Caco-2 (cell line): ENCODE data around the gene FAM114A1. TPM values are rescaled to one million over a fixed set of nuclear protein-coding genes. Genes with fewer than 3 reads are reported as not detected.
A peak's percentile ranks its signal among the peaks of the same experiment; 100 is the strongest.

Experiments used
- BruUV-seq: library from RNA; stranded (reverse); fragments of 400-500 nt; replicated peaks from 2 replicates; lab custom pipeline; 2021; lab: Mats Ljungman, UMichigan
- CTCF ChIA-PET: fragments of 300-600 bp; sonication (Branson Sonifier 250); formaldehyde crosslinking; loops from one replicate; lab custom pipeline; 2022; ENCODE audit warnings: antibody characterized with exemption; lab: Charles Lee
- POLR2A ChIA-PET: fragments of 300-600 bp; sonication (Branson Sonifier 250); formaldehyde crosslinking; loops from one replicate; lab custom pipeline; 2022; ENCODE audit warnings: antibody characterized with exemption; lab: Charles Lee
- DNase-seq, 2 experiments: peaks; one replicate each; pipeline versions ENCODE4 v3.0.0 to v3.0.0-alpha.2; 2020 to 2022
- H3K27me3 ChIP-seq: replicated peaks from 2 replicates; pipeline ENCODE4 v1.6.0; 2011; ENCODE audit warnings: low read length; ENCODE audit not compliant: control insufficient read depth, insufficient read depth
- H3K36me3 ChIP-seq: 2 replicates; pipeline ENCODE4 v1.5.1; 2011; ENCODE audit warnings: low read length; ENCODE audit not compliant: control insufficient read depth, insufficient read depth
- H3K4me1 ChIP-seq: fragments of 250-450 bp; sonication (Bioruptor Pico); 2 replicates; pipeline ENCODE4 v1.5.1; 2020; ENCODE audit warnings: mild to moderate bottlenecking
- H3K4me3 ChIP-seq: 2 replicates; pipeline ENCODE4 v1.5.1; 2011; ENCODE audit warnings: low read depth, mild to moderate bottlenecking, control low read depth, low read length
- H3K9me3 ChIP-seq: fragments of 250-450 bp; sonication (Bioruptor Pico); 2 replicates; pipeline ENCODE4 v1.5.1; 2020; ENCODE audit warnings: mild to moderate bottlenecking, moderate library complexity
- H3K27ac Mint-ChIP-seq: one replicate; pipeline ENCODE4 v1.8.0; 2022; ENCODE audit warnings: mixed read lengths; ENCODE audit not compliant: unreplicated experiment
- H3K27me3 Mint-ChIP-seq: one replicate; pipeline ENCODE4 v1.8.0; 2022; ENCODE audit warnings: mixed read lengths; ENCODE audit not compliant: insufficient read depth, unreplicated experiment
- H3K36me3 Mint-ChIP-seq: one replicate; pipeline ENCODE4 v1.8.0; 2022; ENCODE audit warnings: mild to moderate bottlenecking, mixed read lengths; ENCODE audit not compliant: insufficient read depth, unreplicated experiment
- H3K4me1 Mint-ChIP-seq: one replicate; pipeline ENCODE4 v1.8.0; 2022; ENCODE audit warnings: low read depth, mixed read lengths; ENCODE audit not compliant: unreplicated experiment
- H3K4me3 Mint-ChIP-seq: one replicate; pipeline ENCODE4 v1.8.0; 2022; ENCODE audit warnings: mild to moderate bottlenecking, moderate library complexity, mixed read lengths; ENCODE audit not compliant: unreplicated experiment
- H3K9me3 Mint-ChIP-seq: one replicate; pipeline ENCODE4 v1.8.0; 2022; ENCODE audit warnings: mixed read lengths; ENCODE audit not compliant: unreplicated experiment
- intact Hi-C: fragments of 100-400 bp; cut with micrococcal nuclease; formaldehyde crosslinking; loops from one replicate; pipeline ENCODE4 v1.10.0; 2022; ENCODE audit not compliant: unreplicated experiment
- total RNA-seq: library from RNA; stranded (reverse); gene quantifications from 2 replicates; pipeline ENCODE4 v1.2.3, GENCODE V29; 2022
- TF ChIP-seq, protein P1 (sequence below), 2 experiments: fragments of 200-600 bp in 1 of 2; IDR thresholded peaks; 1 replicate in 1 of 2; 2 replicates in 1 of 2; pipeline versions ENCODE4 v1.5.1 to v1.8.0; 2011 to 2022; ENCODE audit warnings: antibody characterized with exemption in 1 of 2, control low read depth in 1 of 2, inconsistent platforms in 1 of 2, low read depth in 1 of 2, low read length in 1 of 2, mild to moderate bottlenecking in 1 of 2, moderate library complexity in 1 of 2; ENCODE audit not compliant: insufficient read depth in 1 of 2, severe bottlenecking in 1 of 2, unreplicated experiment in 1 of 2

The FAM114A1 gene
- total RNA-seq, 1 experiment from 2014 or later: 20.8 TPM

GRCh38 chr4:38872620-38873019 is 5.0 kb downstream of the FAM114A1 start:
- Histone ChIP-seq H3K4me1 (peaks cover 8% of the 10 kb centered on the region), H3K9me3 (no peaks in the 10 kb centered on the region; the same call in 1 of the 2 replicates), H3K27me3 (no peaks in the 10 kb centered on the region), H3K36me3 (no peaks in the 10 kb centered on the region; the same call in 1 of the 2 replicates), H3K4me3 (no peak overlapping the region)
- DNase-seq: peak in 1 of 2 experiments; percentile 14
- H3K27ac Mint-ChIP-seq: no peak overlapping the region
- H3K9me3 Mint-ChIP-seq: no peaks in the 10 kb centered on the region
- TF ChIP-seq, protein P1, sequence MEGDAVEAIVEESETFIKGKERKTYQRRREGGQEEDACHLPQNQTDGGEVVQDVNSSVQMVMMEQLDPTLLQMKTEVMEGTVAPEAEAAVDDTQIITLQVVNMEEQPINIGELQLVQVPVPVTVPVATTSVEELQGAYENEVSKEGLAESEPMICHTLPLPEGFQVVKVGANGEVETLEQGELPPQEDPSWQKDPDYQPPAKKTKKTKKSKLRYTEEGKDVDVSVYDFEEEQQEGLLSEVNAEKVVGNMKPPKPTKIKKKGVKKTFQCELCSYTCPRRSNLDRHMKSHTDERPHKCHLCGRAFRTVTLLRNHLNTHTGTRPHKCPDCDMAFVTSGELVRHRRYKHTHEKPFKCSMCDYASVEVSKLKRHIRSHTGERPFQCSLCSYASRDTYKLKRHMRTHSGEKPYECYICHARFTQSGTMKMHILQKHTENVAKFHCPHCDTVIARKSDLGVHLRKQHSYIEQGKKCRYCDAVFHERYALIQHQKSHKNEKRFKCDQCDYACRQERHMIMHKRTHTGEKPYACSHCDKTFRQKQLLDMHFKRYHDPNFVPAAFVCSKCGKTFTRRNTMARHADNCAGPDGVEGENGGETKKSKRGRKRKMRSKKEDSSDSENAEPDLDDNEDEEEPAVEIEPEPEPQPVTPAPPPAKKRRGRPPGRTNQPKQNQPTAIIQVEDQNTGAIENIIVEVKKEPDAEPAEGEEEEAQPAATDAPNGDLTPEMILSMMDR (IDR thresholded peaks at IDR 0.05; ENCODE audit: insufficient read depth in 1 of 2, low read depth in 1 of 2, low read length in 1 of 2, severe bottlenecking in 1 of 2, unreplicated experiment in 1 of 2): no peak
- intact Hi-C loops: no loop called here
- ChIA-PET CTCF (no interaction called here), POLR2A (no interaction called here)
- no peaks in the 10 kb centered on the region for H3K27me3 Mint-ChIP-seq
- peaks cover 12% of the 10 kb centered on the region for H3K4me1 Mint-ChIP-seq
- BruUV-seq: no TSS peak
- no peak overlapping the region for H3K4me3 Mint-ChIP-seq
- H3K36me3 Mint-ChIP-seq: peaks cover 14% of the 10 kb centered on the region

DNA sequence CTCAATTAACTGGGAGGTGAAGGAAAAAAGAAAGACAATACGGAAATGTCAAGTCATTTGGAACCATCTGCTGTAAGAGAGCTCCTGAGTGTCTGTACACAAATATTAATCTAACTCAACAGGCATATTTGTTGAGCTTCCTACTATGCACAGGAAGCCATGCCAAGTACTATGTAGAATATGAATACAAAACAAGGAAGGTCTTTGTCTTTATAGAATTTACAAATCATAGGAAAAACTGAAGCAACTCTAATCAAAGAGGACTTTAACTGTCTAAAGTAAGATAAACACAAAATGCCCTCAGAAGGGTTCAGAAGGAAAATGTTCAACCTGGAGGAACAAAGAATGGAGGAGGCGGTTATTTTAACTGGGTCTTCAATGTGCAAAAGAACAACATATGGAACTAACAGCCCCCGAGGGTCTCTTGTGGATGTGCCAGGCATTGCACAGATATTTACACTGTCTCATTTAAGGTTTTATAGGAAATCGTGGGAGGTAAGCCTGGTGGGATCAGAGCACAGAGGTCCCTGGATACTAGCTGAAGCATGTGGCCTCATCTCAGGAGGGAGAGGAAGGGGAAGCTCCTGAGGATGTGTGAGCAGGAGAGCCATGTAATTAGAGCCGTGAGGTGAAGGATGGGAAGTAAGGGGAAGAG is 5.8 kb downstream of the FAM114A1 start:
- H3K4me1 Mint-ChIP-seq: peaks cover 11% of the 10 kb centered on the region
- no peaks in the 10 kb centered on the region for H3K27me3 Mint-ChIP-seq
- peak overlapping the region; percentile 39 for H3K27ac Mint-ChIP-seq
- no peaks in the 10 kb centered on the region; the same call in 1 of the 2 replicates for H3K9me3 ChIP-seq
- H3K4me3 ChIP-seq: no peak overlapping the region
- peaks cover 4% of the 10 kb centered on the region for H3K4me1 ChIP-seq
- POLR2A ChIA-PET: no interaction called here
- H3K36me3 Mint-ChIP-seq: peaks cover 14% of the 10 kb centered on the region
- no peaks in the 10 kb centered on the region; the same call in 1 of the 2 replicates for H3K36me3 ChIP-seq
- no peaks in the 10 kb centered on the region for H3K27me3 ChIP-seq
- intact Hi-C loops: no loop called here
- CTCF ChIA-PET: no interaction called here
- H3K4me3 Mint-ChIP-seq: no peak overlapping the region
- TF ChIP-seq, protein P1 (IDR thresholded peaks at IDR 0.05; ENCODE audit: insufficient read depth in 1 of 2, low read depth in 1 of 2, low read length in 1 of 2, severe bottlenecking in 1 of 2, unreplicated experiment in 1 of 2): no peak
- no peak for DNase-seq
- BruUV-seq: no TSS peak
- H3K9me3 Mint-ChIP-seq: no peaks in the 10 kb centered on the region

GRCh38 chr4:38876636-38877035 is 9.0 kb downstream of the FAM114A1 start:
- Histone ChIP-seq H3K4me3 (no peak overlapping the region), H3K36me3 (no peaks in the 10 kb centered on the region), H3K27me3 (no peaks in the 10 kb centered on the region), H3K9me3 (no peaks in the 10 kb centered on the region; the same call in 1 of the 2 replicates), H3K4me1 (no peaks in the 10 kb centered on the region)
- no TSS peak for BruUV-seq
- DNase-seq: no peak
- intact Hi-C loops: no loop called here
- Mint-ChIP-seq H3K36me3 (no peaks in the 10 kb centered on the region), H3K27ac (no peak overlapping the region), H3K4me3 (no peak overlapping the region), H3K27me3 (no peaks in the 10 kb centered on the region), H3K4me1 (no peaks in the 10 kb centered on the region), H3K9me3 (no peaks in the 10 kb centered on the region)
- ChIA-PET POLR2A (no interaction called here), CTCF (no interaction called here)
- TF ChIP-seq, protein P1 (IDR thresholded peaks at IDR 0.05; ENCODE audit: insufficient read depth in 1 of 2, low read depth in 1 of 2, low read length in 1 of 2, severe bottlenecking in 1 of 2, unreplicated experiment in 1 of 2): no peak
